HCT116 (cell line): ENCODE data around the gene HTR5A.

Source experiments
- EZH2phosphoT487 ChIP-seq: fragments of 200-600 bp; IDR thresholded peaks from 2 replicates; pipeline ENCODE4 v1.6.1; 2018; ENCODE audit warnings: antibody characterized with exemption, borderline replicate concordance
- JUND ChIP-seq: IDR thresholded peaks from 2 replicates; pipeline ENCODE4 v1.6.1; 2012
- POLR2A ChIP-seq: IDR thresholded peaks from 2 replicates; pipeline ENCODE4 v1.7.0; 2011; ENCODE audit warnings: borderline replicate concordance; ENCODE audit not compliant: insufficient read depth, insufficient read length; ENCODE audit errors: extremely low read depth
- RAD21 ChIP-seq: IDR thresholded peaks from 2 replicates; pipeline ENCODE4 v1.6.1; 2012; ENCODE audit warnings: low read depth, mild to moderate bottlenecking
- REST ChIP-seq: IDR thresholded peaks from 2 replicates; pipeline ENCODE4 v1.6.1; 2012; ENCODE audit warnings: low read depth
- TF ChIP-seq, protein P1 (sequence below), 3 experiments: fragments of 200-600 bp in 1 of 3; sonication (generic) in 1 of 3; IDR thresholded peaks in 2 of 3; conservative IDR thresholded peaks in 1 of 3; 2 replicates each; pipeline ENCODE4 v1.5.1; 2012 to 2017; ENCODE audit warnings: low read depth in 2 of 3, low read length in 2 of 3, antibody characterized with exemption in 1 of 3, borderline replicate concordance in 1 of 3, control low read depth in 1 of 3, mild to moderate bottlenecking in 1 of 3, mixed read lengths in 1 of 3, mixed run types in 1 of 3, moderate library complexity in 1 of 3; ENCODE audit not compliant: insufficient read depth in 1 of 3
- TF ChIP-seq, protein P2 (sequence below): IDR thresholded peaks from 2 replicates; pipeline ENCODE4 v1.6.1; 2012

- TF ChIP-seq RAD21 (no peak), JUND (no peak), POLR2A (no peak), REST (no peak), EZH2phosphoT487 (no peak)
- TF ChIP-seq, protein P1, sequence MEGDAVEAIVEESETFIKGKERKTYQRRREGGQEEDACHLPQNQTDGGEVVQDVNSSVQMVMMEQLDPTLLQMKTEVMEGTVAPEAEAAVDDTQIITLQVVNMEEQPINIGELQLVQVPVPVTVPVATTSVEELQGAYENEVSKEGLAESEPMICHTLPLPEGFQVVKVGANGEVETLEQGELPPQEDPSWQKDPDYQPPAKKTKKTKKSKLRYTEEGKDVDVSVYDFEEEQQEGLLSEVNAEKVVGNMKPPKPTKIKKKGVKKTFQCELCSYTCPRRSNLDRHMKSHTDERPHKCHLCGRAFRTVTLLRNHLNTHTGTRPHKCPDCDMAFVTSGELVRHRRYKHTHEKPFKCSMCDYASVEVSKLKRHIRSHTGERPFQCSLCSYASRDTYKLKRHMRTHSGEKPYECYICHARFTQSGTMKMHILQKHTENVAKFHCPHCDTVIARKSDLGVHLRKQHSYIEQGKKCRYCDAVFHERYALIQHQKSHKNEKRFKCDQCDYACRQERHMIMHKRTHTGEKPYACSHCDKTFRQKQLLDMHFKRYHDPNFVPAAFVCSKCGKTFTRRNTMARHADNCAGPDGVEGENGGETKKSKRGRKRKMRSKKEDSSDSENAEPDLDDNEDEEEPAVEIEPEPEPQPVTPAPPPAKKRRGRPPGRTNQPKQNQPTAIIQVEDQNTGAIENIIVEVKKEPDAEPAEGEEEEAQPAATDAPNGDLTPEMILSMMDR (IDR thresholded peaks at IDR 0.05 in 2 of 3, conservative IDR thresholded peaks at IDR 0.05 in 1 of 3; ENCODE audit: borderline replicate concordance in 1 of 3, insufficient read depth in 1 of 3, low read depth in 2 of 3, low read length in 2 of 3): no peak
- TF ChIP-seq, protein P2, sequence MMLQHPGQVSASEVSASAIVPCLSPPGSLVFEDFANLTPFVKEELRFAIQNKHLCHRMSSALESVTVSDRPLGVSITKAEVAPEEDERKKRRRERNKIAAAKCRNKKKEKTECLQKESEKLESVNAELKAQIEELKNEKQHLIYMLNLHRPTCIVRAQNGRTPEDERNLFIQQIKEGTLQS: no peak
These were observed 42.2 kb upstream of the HTR5A start for GRCh38 chr7:155027879-155028278.
